Measurements from ENCODE around the gene RYK. TPM values are rescaled to one million over a fixed set of nuclear protein-coding genes. Genes with fewer than 3 reads are reported as not detected.

The RYK gene
- total and polyA plus RNA-seq, 2 experiments from 2014 or later = 24.9 to 94.8 TPM

DNA sequence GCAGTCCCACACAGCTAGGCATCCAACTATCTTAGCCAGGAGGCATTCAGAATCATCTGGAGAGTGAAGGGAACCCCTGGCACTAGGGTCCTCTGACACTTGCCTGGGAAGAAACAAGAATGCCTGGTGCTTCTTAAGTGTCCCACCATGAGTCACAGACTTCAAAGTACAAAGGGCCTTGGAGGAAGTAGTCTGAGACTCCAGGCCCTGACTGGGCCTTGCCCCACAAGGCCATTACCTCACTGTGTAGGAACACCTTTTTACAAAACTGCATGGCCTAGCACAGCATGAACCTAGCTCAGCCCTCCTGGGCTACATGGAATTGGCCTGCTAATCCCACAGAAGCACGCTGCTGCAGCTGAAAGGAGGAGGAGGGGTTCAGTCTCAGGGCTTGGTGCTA is 116.4 kb downstream of the RYK start (continued):
- TF ChIP-seq, protein P1, sequence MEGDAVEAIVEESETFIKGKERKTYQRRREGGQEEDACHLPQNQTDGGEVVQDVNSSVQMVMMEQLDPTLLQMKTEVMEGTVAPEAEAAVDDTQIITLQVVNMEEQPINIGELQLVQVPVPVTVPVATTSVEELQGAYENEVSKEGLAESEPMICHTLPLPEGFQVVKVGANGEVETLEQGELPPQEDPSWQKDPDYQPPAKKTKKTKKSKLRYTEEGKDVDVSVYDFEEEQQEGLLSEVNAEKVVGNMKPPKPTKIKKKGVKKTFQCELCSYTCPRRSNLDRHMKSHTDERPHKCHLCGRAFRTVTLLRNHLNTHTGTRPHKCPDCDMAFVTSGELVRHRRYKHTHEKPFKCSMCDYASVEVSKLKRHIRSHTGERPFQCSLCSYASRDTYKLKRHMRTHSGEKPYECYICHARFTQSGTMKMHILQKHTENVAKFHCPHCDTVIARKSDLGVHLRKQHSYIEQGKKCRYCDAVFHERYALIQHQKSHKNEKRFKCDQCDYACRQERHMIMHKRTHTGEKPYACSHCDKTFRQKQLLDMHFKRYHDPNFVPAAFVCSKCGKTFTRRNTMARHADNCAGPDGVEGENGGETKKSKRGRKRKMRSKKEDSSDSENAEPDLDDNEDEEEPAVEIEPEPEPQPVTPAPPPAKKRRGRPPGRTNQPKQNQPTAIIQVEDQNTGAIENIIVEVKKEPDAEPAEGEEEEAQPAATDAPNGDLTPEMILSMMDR (conservative IDR thresholded peaks at IDR 0.05; ENCODE audit: low read depth in 2 of 2) = no peak
- TF ChIP-seq NANOG (IDR thresholded peaks at IDR 0.05; ENCODE audit: borderline replicate concordance) = no peak
- TF ChIP-seq STAT1 (IDR thresholded peaks at IDR 0.05; ENCODE audit: unreplicated experiment) = no peak
- TF ChIP-seq JUNB (IDR thresholded peaks at IDR 0.05; ENCODE audit: unreplicated experiment) = no peak

DNA sequence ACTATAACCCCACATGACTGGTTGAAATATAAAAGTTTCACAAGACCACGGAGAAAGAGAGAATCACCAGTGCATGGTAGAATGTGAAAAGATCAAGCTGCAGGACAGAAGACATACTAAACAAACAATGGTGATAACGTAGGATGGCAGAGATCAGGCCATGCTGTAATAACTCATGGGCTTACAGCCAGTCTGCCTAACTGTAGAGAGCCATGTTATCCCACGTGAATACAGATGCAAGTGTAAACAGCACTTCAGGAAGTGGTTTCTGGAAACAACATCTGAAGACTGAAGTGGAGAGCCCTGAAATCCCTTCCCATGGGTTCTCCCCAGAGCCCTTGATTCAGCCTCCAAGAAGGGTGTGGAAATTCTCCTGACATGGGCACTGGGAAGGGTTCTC is 117.7 kb downstream of the RYK start:
- Histone ChIP-seq H3K36me3 (ENCODE audit: insufficient read depth) (no peaks in the 10 kb centered on the region), H4K20me1 (replicated peaks; ENCODE audit: insufficient read depth) (no peaks in the 10 kb centered on the region), H3K4me1 (ENCODE audit: insufficient read depth) (no peaks in the 10 kb centered on the region), H3K9me2 (ENCODE audit: insufficient read depth) (0 out of 2 replicates have a peak, but pooled peaks cover 9% of the 10 kb centered on the region), H3K27ac (ENCODE audit: low read depth) (no peak overlapping the region), H3K4me3 (no peak overlapping the region), H3K79me2 (replicated peaks; ENCODE audit: insufficient read depth) (no peaks in the 10 kb centered on the region), H2AFZ (no peak overlapping the region), H3K27me3 (ENCODE audit: insufficient read depth) (no peaks in the 10 kb centered on the region), H3K4me2 (no peak overlapping the region), H3F3A (replicated peaks; ENCODE audit: low read depth) (no peaks in the 10 kb centered on the region)
- TF ChIP-seq CREB1 (CRISPR knock-in tag; IDR thresholded peaks at IDR 0.05; ENCODE audit: low read depth) = no peak
- no peak for TF ChIP-seq NANOG (IDR thresholded peaks at IDR 0.05; ENCODE audit: borderline replicate concordance)
- TF ChIP-seq JUNB (IDR thresholded peaks at IDR 0.05; ENCODE audit: unreplicated experiment) = no peak
- TF ChIP-seq STAT1 (IDR thresholded peaks at IDR 0.05; ENCODE audit: unreplicated experiment) = no peak
- TF ChIP-seq, protein P1 (conservative IDR thresholded peaks at IDR 0.05; ENCODE audit: low read depth in 2 of 2) = no peak
- H3K9me3 Mint-ChIP-seq = peaks cover 35% of the 10 kb centered on the region
- no peak for ATAC-seq
- H3K4me1 Mint-ChIP-seq = no peaks in the 10 kb centered on the region
- H3K36me3 Mint-ChIP-seq (ENCODE audit: low read depth) = peaks cover 28% of the 10 kb centered on the region
- H3K27me3 Mint-ChIP-seq (ENCODE audit: insufficient read depth, low read depth, poor library complexity) = peaks cover 6% of the 10 kb centered on the region
- H3K4me3 Mint-ChIP-seq = no peak overlapping the region
- no peak for DNase-seq (ENCODE audit: low spot score)
- no peak overlapping the region for H3K27ac Mint-ChIP-seq

DNA sequence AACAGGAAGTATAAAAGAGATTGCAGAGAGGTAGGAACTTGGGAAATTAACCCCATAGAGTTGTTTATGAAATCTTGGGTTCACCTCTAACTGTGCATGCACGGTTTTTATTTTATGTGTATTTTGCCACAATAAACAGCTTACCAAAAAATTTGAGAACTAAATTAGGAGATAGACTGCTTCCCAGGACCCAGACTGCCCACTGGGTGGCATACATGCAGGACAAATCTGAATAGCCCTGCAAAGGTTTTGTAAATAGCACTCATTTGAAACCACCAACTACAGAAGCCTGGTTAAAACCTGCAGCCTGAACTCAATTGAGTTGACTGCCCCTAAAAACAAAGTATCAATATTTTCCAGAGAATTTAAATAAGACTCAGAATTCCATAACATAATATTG is 124.5 kb downstream of the RYK start:
- Histone ChIP-seq H3K4me3 (no peak overlapping the region), H3K9me2 (ENCODE audit: insufficient read depth) (no peaks in the 10 kb centered on the region), H3K4me1 (ENCODE audit: insufficient read depth) (0 out of 2 replicates have a peak, but pooled peaks cover 5% of the 10 kb centered on the region), H3F3A (replicated peaks; ENCODE audit: low read depth) (no peaks in the 10 kb centered on the region), H3K79me2 (replicated peaks; ENCODE audit: insufficient read depth) (no peaks in the 10 kb centered on the region), H2AFZ (no peak overlapping the region), H4K20me1 (replicated peaks; ENCODE audit: insufficient read depth) (no peaks in the 10 kb centered on the region), H3K4me2 (no peak overlapping the region), H3K36me3 (ENCODE audit: insufficient read depth) (no peaks in the 10 kb centered on the region), H3K27me3 (ENCODE audit: insufficient read depth) (no peaks in the 10 kb centered on the region), H3K27ac (ENCODE audit: low read depth) (no peak overlapping the region)
- H3K27ac Mint-ChIP-seq = 0 out of 2 replicates have a peak overlapping the region, but pooled peaks have one; percentile 17
- DNase-seq (ENCODE audit: low spot score) = peak; percentile 50
- peaks cover 44% of the 10 kb centered on the region for H3K9me3 Mint-ChIP-seq
- H3K36me3 Mint-ChIP-seq (ENCODE audit: low read depth) = peaks cover 25% of the 10 kb centered on the region
- peak; percentile 64 for ATAC-seq
- H3K4me3 Mint-ChIP-seq = no peak overlapping the region
- H3K27me3 Mint-ChIP-seq (ENCODE audit: insufficient read depth, low read depth, poor library complexity) = peaks cover 6% of the 10 kb centered on the region
- H3K4me1 Mint-ChIP-seq = peaks cover 9% of the 10 kb centered on the region
- TF ChIP-seq, protein P1 (conservative IDR thresholded peaks at IDR 0.05; ENCODE audit: low read depth in 2 of 2) = peak; percentile 52
- TF ChIP-seq, protein P2, sequence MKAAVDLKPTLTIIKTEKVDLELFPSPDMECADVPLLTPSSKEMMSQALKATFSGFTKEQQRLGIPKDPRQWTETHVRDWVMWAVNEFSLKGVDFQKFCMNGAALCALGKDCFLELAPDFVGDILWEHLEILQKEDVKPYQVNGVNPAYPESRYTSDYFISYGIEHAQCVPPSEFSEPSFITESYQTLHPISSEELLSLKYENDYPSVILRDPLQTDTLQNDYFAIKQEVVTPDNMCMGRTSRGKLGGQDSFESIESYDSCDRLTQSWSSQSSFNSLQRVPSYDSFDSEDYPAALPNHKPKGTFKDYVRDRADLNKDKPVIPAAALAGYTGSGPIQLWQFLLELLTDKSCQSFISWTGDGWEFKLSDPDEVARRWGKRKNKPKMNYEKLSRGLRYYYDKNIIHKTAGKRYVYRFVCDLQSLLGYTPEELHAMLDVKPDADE (IDR thresholded peaks at IDR 0.05) = no peak
